CD4-positive, alpha-beta T cell (primary cell): Measurements from ENCODE around the gene MYO7B. TPM values are rescaled to one million over a fixed set of nuclear protein-coding genes. Genes with fewer than 3 reads are reported as not detected.

Source experiments
- ATAC-seq: fragments of 200-7000 bp; cut with Tn5 transposase; one replicate; pipeline ENCODE4 v1.10.0; 2022; ENCODE audit warnings: mild to moderate bottlenecking; ENCODE audit not compliant: poor library complexity
- CTCF ChIA-PET: fragments of 350-600 bp; sonication (Branson Sonifier 250); formaldehyde crosslinking; loops from one replicate; lab custom pipeline; 2021; ENCODE audit warnings: antibody characterized with exemption, inconsistent platforms; lab: Charles Lee
- POLR2A ChIA-PET: fragments of 350-600 bp; sonication (Branson Sonifier 250); formaldehyde crosslinking; loops from one replicate; lab custom pipeline; 2021; ENCODE audit warnings: antibody characterized with exemption, inconsistent platforms; lab: Charles Lee
- DNase-seq, 14 experiments: peaks; one replicate each; pipeline ENCODE4 v3.0.0-alpha.2; 2013 to 2020; ENCODE audit warnings: mixed read lengths in 2 of 14
- H3K27ac ChIP-seq, 2 donors: one replicate each; pipeline versions ENCODE4 v1.5.1 to v1.7.0; 2013; ENCODE audit warnings: low read length in 2 of 2, low read depth in 1 of 2, mild to moderate bottlenecking in 1 of 2
- H3K27me3 ChIP-seq, 2 experiments: 1 replicate in 1 of 2; 2 replicates in 1 of 2; pipeline versions ENCODE4 v1.6.1 to v1.7.0; 2013; ENCODE audit warnings: low read length in 2 of 2, control low read depth in 1 of 2, mild to moderate bottlenecking in 1 of 2, moderate library complexity in 1 of 2; ENCODE audit not compliant: insufficient read depth in 2 of 2, control insufficient read depth in 1 of 2
- H3K36me3 ChIP-seq: one replicate; pipeline ENCODE4 v1.6.1; 2013; ENCODE audit warnings: low read length, control low read depth; ENCODE audit not compliant: insufficient read depth
- H3K4me1 ChIP-seq: one replicate; pipeline ENCODE4 v1.6.1; 2013; ENCODE audit warnings: low read length, control low read depth; ENCODE audit not compliant: insufficient read depth
- H3K4me3 ChIP-seq: one replicate; pipeline ENCODE4 v1.5.1; 2013; ENCODE audit warnings: mild to moderate bottlenecking, low read length, moderate library complexity
- H3K9me3 ChIP-seq, 2 experiments: 1 replicate in 1 of 2; 2 replicates in 1 of 2; pipeline versions ENCODE4 v1.6.1 to v1.7.0; 2013; ENCODE audit warnings: low read length in 2 of 2, mild to moderate bottlenecking in 2 of 2, control low read depth in 1 of 2, moderate library complexity in 1 of 2; ENCODE audit not compliant: control insufficient read depth in 1 of 2, insufficient read depth in 1 of 2
- H3K27ac Mint-ChIP-seq: one replicate; pipeline ENCODE4 v1.8.0; 2020; ENCODE audit warnings: mixed read lengths
- H3K27me3 Mint-ChIP-seq: one replicate; pipeline ENCODE4 v1.8.0; 2021; ENCODE audit warnings: mixed read lengths
- H3K36me3 Mint-ChIP-seq: one replicate; pipeline ENCODE4 v1.8.0; 2021; ENCODE audit warnings: low read depth, mixed read lengths
- H3K4me1 Mint-ChIP-seq: one replicate; pipeline ENCODE4 v1.8.0; 2021; ENCODE audit warnings: low read depth, mixed read lengths
- H3K4me3 Mint-ChIP-seq: one replicate; pipeline ENCODE4 v1.8.0; 2020; ENCODE audit warnings: mild to moderate bottlenecking, mixed read lengths
- H3K9me3 Mint-ChIP-seq: one replicate; pipeline ENCODE4 v1.8.0; 2020; ENCODE audit warnings: mixed read lengths
- CTCF ChIP-seq: fragments of 200-600 bp; IDR thresholded peaks from one replicate; pipeline ENCODE4 v1.8.0; 2022; ENCODE audit warnings: antibody characterized with exemption, mild to moderate bottlenecking
- intact Hi-C, 2 experiments: fragments of 100-400 bp; cut with DNase I in 1 of 2; cut with micrococcal nuclease in 1 of 2; formaldehyde crosslinking; loops; one replicate each; pipeline versions ENCODE4 v1.15.1 to v1.9.0; 2023 to 2025; cut with DNase I, micrococcal nuclease
- total RNA-seq, 174 experiments: library from RNA in 2 of 174; stranded (reverse) in 2 of 174; gene quantifications; one replicate each; pipeline ENCODE4 v1.2.3 and lab custom pipeline; 2021 to 2026

The MYO7B gene
- total RNA-seq, 2 experiments from 2014 or later: 0.05 to 0.14 TPM

- Histone ChIP-seq H3K9me3 (no peaks in the 10 kb centered on the region), H3K4me3 (no peak overlapping the region), H3K36me3 (no peaks in the 10 kb centered on the region), H3K27me3 (no peaks in the 10 kb centered on the region), H3K27ac (no peak overlapping the region), H3K4me1 (peaks cover 69% of the 10 kb centered on the region)
- DNase-seq (peak in 1 of 14 experiments; percentile 36), ATAC-seq (peak; percentile 33)
- intact Hi-C loops: no loop called here
- Mint-ChIP-seq H3K4me1 (peaks cover 51% of the 10 kb centered on the region), H3K27me3 (no peaks in the 10 kb centered on the region), H3K4me3 (peak overlapping the region; percentile 20), H3K36me3 (no peaks in the 10 kb centered on the region), H3K27ac (peak overlapping the region; percentile 94), H3K9me3 (no peaks in the 10 kb centered on the region)
- TF ChIP-seq CTCF: no peak
- ChIA-PET CTCF (no interaction called here), POLR2A (interaction anchor here (1.0 to 1.3 kb wide), 2 partner anchors 69 to 106 kb away, joined by 4 to 5 read pairs; partner anchors contain the start of genes IWS1 and SFT2D3)
Observed at GRCh38 chr2:127632592-127633489, 97.4 kb downstream of the MYO7B start.

DNA sequence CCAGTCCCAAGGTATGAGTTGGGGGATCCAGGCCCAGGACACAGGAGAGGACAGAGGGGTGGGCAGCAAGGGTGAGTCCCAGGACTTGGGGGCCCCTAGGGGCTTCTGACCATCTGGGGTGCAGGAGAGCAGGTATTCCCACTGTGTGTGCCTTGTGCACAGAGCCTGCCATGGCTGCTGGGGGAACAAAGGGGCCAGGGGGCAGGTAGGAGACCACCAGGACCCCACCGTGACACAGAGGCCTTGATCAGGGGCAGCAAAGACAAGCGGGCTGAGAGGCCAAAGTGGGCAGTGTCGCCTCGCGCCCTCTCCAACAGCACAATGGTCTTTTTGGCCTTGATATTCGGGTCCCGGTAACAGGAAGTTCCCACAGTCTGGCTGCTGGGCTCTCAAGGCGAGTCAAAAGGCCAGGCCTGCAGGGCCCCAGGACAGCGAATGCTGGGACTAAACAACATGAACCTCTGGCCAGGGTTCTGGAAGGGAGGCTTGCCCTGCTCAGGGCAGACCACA is 98.1 kb downstream of the MYO7B start:
- no peak for ATAC-seq
- Histone ChIP-seq H3K27ac (no peak overlapping the region), H3K4me3 (no peak overlapping the region), H3K27me3 (no peaks in the 10 kb centered on the region), H3K36me3 (peaks cover 3% of the 10 kb centered on the region), H3K9me3 (no peaks in the 10 kb centered on the region), H3K4me1 (peaks cover 76% of the 10 kb centered on the region)
- no peak for DNase-seq
- ChIA-PET CTCF (no interaction called here), POLR2A (interaction anchor here (1.3 kb wide), 1 partner anchor 107 kb away, joined by 5 read pairs; the partner anchor contains the start of gene IWS1)
- peaks cover 59% of the 10 kb centered on the region for H3K4me1 Mint-ChIP-seq
- H3K27ac Mint-ChIP-seq: peak overlapping the region; percentile 94
- intact Hi-C loops: no loop called here
- H3K9me3 Mint-ChIP-seq: no peaks in the 10 kb centered on the region
- no peaks in the 10 kb centered on the region for H3K36me3 Mint-ChIP-seq
- peak overlapping the region; percentile 38 for H3K4me3 Mint-ChIP-seq
- TF ChIP-seq CTCF: no peak
- H3K27me3 Mint-ChIP-seq: no peaks in the 10 kb centered on the region

GRCh38 chr2:127634066-127634617 is 98.7 kb downstream of the MYO7B start:
- DNase-seq (no peak), ATAC-seq (no peak)
- H3K4me3 ChIP-seq: no peak overlapping the region
- intact Hi-C loops: no loop called here
- Mint-ChIP-seq H3K4me3 (peak overlapping the region; percentile 38), H3K4me1 (peaks cover 64% of the 10 kb centered on the region), H3K36me3 (no peaks in the 10 kb centered on the region), H3K9me3 (no peaks in the 10 kb centered on the region), H3K27ac (peak overlapping the region; percentile 94), H3K27me3 (no peaks in the 10 kb centered on the region)
- H3K4me1 ChIP-seq: peaks cover 82% of the 10 kb centered on the region
- peaks cover 3% of the 10 kb centered on the region for H3K36me3 ChIP-seq
- no peaks in the 10 kb centered on the region for H3K27me3 ChIP-seq
- H3K9me3 ChIP-seq: no peaks in the 10 kb centered on the region
- no peak overlapping the region for H3K27ac ChIP-seq
- ChIA-PET POLR2A (no interaction called here), CTCF (no interaction called here)
- TF ChIP-seq CTCF: no peak
